Measurements from ENCODE around the gene TIMM10B.
A peak's percentile ranks its signal among the peaks of the same experiment; 100 is the strongest.
"Not testable (repeated sequence)": the region's sequence is repeated elsewhere in the genome, so short reads cannot be mapped to it uniquely, and the experiment has no call there.

The TIMM10B gene

GRCh38 chr11:6520265-6520664, 39.0 kb downstream of the TIMM10B start:
- DNase-seq: no peak

GRCh38 chr11:6521946-6522345, 40.6 kb downstream of the TIMM10B start:
- DNase-seq: not testable (repeated sequence)

- no peak for DNase-seq
Measured at GRCh38 chr11:6523253-6523652, 42.0 kb downstream of the TIMM10B start.

- DNase-seq: no peak
Measured at GRCh38 chr11:6526411-6527135, 45.3 kb downstream of the TIMM10B start.

GRCh38 chr11:6529266-6529665, 48.0 kb downstream of the TIMM10B start:
- DNase-seq: no peak

GRCh38 chr11:6530848-6531247, 49.5 kb downstream of the TIMM10B start:
- DNase-seq: no peak

- DNase-seq: peak; percentile 22
Measured at GRCh38 chr11:6531267-6531752, 50.0 kb downstream of the TIMM10B start.

Data from NCI-H2171 treated with DMSO at 0.1 percent for 48 hours (cell line).